ENCODE data around the gene SPAG5. TPM values are rescaled to one million over a fixed set of nuclear protein-coding genes. Genes with fewer than 3 reads are reported as not detected.
A peak's percentile ranks its signal among the peaks of the same experiment; 100 is the strongest.

Gene SPAG5, protein sequence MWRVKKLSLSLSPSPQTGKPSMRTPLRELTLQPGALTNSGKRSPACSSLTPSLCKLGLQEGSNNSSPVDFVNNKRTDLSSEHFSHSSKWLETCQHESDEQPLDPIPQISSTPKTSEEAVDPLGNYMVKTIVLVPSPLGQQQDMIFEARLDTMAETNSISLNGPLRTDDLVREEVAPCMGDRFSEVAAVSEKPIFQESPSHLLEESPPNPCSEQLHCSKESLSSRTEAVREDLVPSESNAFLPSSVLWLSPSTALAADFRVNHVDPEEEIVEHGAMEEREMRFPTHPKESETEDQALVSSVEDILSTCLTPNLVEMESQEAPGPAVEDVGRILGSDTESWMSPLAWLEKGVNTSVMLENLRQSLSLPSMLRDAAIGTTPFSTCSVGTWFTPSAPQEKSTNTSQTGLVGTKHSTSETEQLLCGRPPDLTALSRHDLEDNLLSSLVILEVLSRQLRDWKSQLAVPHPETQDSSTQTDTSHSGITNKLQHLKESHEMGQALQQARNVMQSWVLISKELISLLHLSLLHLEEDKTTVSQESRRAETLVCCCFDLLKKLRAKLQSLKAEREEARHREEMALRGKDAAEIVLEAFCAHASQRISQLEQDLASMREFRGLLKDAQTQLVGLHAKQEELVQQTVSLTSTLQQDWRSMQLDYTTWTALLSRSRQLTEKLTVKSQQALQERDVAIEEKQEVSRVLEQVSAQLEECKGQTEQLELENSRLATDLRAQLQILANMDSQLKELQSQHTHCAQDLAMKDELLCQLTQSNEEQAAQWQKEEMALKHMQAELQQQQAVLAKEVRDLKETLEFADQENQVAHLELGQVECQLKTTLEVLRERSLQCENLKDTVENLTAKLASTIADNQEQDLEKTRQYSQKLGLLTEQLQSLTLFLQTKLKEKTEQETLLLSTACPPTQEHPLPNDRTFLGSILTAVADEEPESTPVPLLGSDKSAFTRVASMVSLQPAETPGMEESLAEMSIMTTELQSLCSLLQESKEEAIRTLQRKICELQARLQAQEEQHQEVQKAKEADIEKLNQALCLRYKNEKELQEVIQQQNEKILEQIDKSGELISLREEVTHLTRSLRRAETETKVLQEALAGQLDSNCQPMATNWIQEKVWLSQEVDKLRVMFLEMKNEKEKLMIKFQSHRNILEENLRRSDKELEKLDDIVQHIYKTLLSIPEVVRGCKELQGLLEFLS
- 10 to 100 TPM in 1 of 2 donors, 1 to 10 TPM in 1; 4.6 to 17.3 TPM for total RNA-seq

DNA sequence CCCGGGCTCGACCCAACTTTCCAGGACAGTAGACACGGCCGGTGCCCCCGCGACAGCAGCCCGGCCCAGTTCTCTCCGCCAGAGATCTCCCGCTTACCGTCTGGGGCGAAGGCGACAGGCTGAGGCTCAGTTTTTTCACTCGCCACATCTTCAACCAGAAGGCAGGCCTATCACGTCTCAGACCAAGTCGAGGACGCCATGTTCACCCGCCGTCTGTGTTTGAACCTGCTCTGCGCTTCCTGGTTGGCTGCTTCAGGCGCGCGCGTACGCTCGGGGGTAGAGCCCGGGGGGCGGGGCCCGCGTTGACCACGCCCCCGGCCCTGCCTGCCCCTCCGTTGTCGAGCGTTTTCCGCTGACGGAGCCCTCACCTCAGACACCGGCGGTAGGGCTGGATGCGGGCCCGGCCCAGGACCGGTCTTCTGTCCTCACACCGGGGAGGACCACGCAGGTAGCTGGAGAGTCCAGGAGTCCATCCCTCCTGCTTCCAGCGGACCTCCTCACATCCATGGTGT lies at the start of gene SPAG5:
TSS of gene SPAG5 (minus strand) at position 227 of the 512 bp plus-strand sequence. CDS start at position 148, 79 bp downstream.
- Histone ChIP-seq H3K9me3 (no peaks in the 10 kb centered on the region), H3K36me3 (no peaks in the 10 kb centered on the region), H3K27me3 (replicated peaks; ENCODE audit: insufficient read depth) (no peaks in the 10 kb centered on the region), H3K27ac (peak within 1 kb of the TSS; percentile 94 to 96), H3K4me3 (peak within 1 kb of the TSS; percentile 47 to 53), H3K4me1 (replicated peaks) (no peaks in the 10 kb centered on the region)
- TF ChIP-seq POLR2A (IDR thresholded peaks at IDR 0.05): peak; percentile 88
- TF ChIP-seq, protein P1, sequence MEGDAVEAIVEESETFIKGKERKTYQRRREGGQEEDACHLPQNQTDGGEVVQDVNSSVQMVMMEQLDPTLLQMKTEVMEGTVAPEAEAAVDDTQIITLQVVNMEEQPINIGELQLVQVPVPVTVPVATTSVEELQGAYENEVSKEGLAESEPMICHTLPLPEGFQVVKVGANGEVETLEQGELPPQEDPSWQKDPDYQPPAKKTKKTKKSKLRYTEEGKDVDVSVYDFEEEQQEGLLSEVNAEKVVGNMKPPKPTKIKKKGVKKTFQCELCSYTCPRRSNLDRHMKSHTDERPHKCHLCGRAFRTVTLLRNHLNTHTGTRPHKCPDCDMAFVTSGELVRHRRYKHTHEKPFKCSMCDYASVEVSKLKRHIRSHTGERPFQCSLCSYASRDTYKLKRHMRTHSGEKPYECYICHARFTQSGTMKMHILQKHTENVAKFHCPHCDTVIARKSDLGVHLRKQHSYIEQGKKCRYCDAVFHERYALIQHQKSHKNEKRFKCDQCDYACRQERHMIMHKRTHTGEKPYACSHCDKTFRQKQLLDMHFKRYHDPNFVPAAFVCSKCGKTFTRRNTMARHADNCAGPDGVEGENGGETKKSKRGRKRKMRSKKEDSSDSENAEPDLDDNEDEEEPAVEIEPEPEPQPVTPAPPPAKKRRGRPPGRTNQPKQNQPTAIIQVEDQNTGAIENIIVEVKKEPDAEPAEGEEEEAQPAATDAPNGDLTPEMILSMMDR (IDR thresholded peaks at IDR 0.05): no peak
- TF ChIP-seq POLR2AphosphoS5 (IDR thresholded peaks at IDR 0.05): peak; percentile 95
- DNase-seq (ENCODE audit: low spot score): peak; percentile 95
- intact Hi-C loops (cut with DNase I): no loop called here
- WGBS: under 1% methylated on average over 38 of the region's 44 CpGs

DNA sequence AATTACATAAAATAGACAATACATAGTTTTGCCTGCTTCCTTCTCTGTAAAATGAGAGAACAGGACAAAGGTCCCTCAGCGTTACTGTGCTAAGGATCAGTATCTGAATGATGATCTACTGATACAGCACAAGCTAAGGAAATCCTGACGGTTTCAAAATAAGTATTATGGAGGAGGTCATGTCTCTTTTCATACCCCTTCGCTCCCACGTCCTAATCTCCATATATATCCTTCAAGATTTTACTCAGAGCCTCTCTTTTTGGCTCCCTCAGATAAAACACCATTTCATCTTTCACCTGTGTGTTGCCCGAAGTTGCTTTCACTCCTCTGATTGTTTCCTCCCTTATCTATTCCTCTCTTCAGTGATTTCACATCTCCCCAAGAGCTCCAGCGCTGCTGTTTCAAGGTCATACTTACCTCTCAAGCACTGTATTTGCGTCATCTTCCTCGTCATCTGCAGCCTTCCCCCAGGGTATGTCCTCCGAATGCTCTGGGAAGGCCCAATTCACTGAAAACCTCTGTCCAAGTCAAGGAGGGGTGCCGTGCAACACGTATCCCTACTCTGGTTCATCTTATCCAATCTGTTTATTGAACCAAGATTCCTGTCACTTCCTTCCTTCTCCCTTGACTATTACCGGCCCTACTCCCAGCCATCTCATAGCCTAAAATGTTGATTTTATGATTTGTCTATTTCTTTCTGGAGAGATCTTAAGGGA lies 47.4 kb upstream of the SPAG5 start:
- no peak for DNase-seq (ENCODE audit: low spot score)
- intact Hi-C loops (cut with DNase I): no loop called here
- WGBS: 61% methylated on average over 12 of the region's 12 CpGs
- TF ChIP-seq, protein P1 (IDR thresholded peaks at IDR 0.05): no peak
- TF ChIP-seq POLR2AphosphoS5 (IDR thresholded peaks at IDR 0.05) (no peak), POLR2A (IDR thresholded peaks at IDR 0.05) (no peak)
- no peaks in the 10 kb centered on the region for H3K9me3 ChIP-seq
- no peak overlapping the region for H3K4me3 ChIP-seq
- no peaks in the 10 kb centered on the region for H3K4me1 ChIP-seq (replicated peaks)
- peak overlapping the region; percentile 89 to 95 for H3K27ac ChIP-seq
- peaks cover 0 to 3% of the 10 kb centered on the region in 2 donors for H3K36me3 ChIP-seq
- no peaks in the 10 kb centered on the region for H3K27me3 ChIP-seq (replicated peaks; ENCODE audit: insufficient read depth)

DNA sequence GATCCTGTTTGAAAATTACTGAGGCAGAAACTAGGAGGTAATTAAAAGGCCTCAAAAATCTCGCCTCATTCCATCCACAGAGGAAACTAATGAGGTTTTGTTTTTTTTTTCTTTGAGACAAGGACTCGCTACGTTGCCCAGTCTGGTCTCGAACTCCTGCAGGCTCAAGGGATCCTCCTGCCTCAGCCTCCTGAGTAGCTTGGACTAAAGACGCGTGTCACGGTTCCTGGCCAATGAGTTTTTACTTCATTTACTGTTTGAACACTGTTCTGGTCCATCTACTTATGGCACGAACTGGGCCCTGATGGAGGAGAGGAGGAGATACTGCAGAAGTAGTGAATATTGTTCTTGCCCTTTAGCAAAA lies 46.7 kb upstream of the SPAG5 start:
- TF ChIP-seq POLR2AphosphoS5 (IDR thresholded peaks at IDR 0.05): no peak
- TF ChIP-seq, protein P1 (IDR thresholded peaks at IDR 0.05): no peak
- TF ChIP-seq POLR2A (IDR thresholded peaks at IDR 0.05): no peak
- H3K4me1 ChIP-seq (replicated peaks): no peaks in the 10 kb centered on the region
- no peaks in the 10 kb centered on the region for H3K9me3 ChIP-seq
- H3K36me3 ChIP-seq: peaks cover 0 to 3% of the 10 kb centered on the region in 2 donors
- H3K4me3 ChIP-seq: peak overlapping the region; percentile 91 to 93
- peak overlapping the region; percentile 89 to 95 for H3K27ac ChIP-seq
- no peaks in the 10 kb centered on the region for H3K27me3 ChIP-seq (replicated peaks; ENCODE audit: insufficient read depth)
- intact Hi-C loops (cut with DNase I): loop anchor here (2.0 kb wide), 1 partner anchor 17 kb away; the partner anchor contains the start of gene SUPT6H
- WGBS: 29% methylated on average over 8 of the region's 8 CpGs
- no peak for DNase-seq (ENCODE audit: low spot score)

All from prostate gland (tissue), 2 donors.